ENCODE data around the gene HS6ST1.

DNA sequence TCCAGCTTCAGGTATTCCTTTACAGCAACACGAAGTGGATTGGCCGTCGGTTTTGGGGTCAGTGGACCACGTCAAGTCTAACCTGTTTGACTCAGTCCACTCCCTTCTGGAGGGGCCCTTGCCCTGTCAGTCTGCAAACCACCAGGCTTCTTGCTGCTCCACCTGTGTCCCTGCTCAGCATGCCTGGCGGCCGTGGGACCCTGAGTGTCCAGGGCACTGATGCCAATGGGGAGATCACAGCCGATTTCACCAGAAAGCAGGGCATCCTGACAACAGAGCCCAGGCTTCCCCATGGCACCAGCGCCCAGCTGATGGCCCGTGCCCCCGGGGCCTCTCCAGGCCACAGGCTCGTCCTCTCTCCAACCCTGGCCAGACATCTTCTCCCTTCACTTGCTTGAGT is 41.2 kb upstream of the HS6ST1 start:
- TF ChIP-seq POLR2A (IDR thresholded peaks at IDR 0.05; ENCODE audit: low read depth, low read length) (no peak), POLR2AphosphoS5 (IDR thresholded peaks at IDR 0.05; ENCODE audit: low read depth, low read length) (no peak)
